ACHN (cell line): ENCODE data around the gene ETV2.
"Not testable (repeated sequence)": the region's sequence is repeated elsewhere in the genome, so short reads cannot be mapped to it uniquely, and the experiment has no call there.

Experiments
- DNase-seq: peaks from one replicate; pipeline ENCODE4 v3.0.0-alpha.2; 2015
- in situ Hi-C: cut with HindIII; loops from 2 replicates; pipeline ENCODE4 v1.10.0; 2017; ENCODE audit warnings: low sequenced_read_pairs, low pct_ligation_motif_present, low pct_unique_long_range_greater_than_20kb

ETV2 gene

GRCh38 chr19:35691106-35691505 is 49.6 kb downstream of the ETV2 start:
- DNase-seq, in situ Hi-C loops: not testable (repeated sequence)

DNA sequence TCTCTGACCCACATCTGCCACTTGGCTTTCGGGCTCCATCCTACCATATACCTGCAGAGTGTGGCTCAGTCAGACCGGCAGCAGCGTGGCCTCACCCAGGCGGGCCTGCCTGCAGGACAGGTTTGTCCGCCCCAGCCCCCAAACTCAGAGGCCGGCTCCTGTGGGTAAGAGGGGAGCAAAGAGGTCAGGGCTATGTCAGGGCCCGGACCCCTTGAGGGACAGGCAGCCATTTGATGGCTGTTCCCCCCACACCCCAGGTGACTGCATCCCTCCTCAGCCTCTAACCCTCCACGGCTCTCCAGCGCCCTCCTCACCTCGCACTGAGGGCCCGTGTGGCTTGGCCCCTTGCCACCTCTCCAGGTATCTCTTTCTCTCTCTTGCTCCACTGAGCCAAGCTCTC is 50.5 kb downstream of the ETV2 start:
- in situ Hi-C loops: no loop called here

DNA sequence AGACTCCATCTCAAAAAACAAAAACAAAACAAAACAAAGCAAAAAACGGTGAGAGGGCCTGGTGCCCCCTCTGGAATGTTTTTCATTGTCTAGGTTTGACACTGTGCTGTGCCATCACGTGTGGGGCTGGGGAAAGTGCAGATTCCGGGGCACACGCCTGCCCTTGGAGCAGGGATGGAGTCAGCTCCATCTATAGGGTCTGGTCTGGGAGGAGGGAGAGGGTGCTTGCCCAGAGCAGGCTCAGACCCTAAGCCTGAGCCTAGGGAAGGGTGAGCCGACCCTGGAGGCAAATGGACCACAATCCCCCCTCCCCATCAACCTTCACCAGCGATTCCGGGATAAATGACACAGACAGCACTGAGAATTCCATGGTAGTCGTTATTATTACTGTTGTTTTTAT is 51.9 kb downstream of the ETV2 start:
- in situ Hi-C loops: no loop called here
- no peak for DNase-seq

More for the DNA sequence above, 50.5 kb downstream of the ETV2 start:
- no peak for DNase-seq

DNA sequence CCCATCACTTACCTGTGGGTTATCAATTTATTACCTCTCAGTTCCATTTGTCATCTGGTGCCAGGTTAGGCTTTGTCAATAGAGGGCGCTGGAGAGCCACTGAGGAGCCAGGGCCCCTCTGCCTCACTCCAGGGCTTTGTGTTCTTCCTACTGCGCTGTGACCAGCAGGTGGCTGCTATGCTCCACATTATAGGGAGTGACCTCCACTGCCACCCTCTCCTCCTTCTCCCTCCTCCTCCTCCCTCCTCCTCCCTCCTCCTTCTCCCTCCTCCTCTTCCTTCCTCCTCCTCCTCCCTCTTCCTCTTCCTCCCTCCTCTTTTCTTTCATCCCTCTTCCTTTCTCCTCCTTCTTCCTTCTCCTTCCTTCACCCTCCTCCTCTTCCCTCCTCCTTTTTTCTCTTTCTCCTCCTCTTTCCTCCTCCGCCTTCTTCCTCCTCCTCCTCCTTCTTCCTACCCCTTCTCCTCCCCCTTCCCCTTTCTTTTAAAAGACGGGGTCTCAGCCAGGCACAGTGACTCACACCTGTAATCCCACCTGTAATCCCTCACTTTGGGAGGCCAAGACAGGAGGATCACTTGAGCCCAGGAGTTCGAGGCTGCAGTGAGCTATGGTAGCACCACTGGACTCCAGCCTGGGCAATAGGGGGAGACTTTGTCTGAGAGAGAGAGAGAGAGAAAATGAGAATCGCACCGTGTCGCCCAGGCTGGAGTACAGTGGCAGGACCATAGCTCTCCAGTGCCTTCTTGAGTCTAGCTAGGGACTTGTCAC is 52.5 kb downstream of the ETV2 start:
- in situ Hi-C loops: no loop called here

More for the DNA sequence above, 52.5 kb downstream of the ETV2 start:
- peak; percentile 82 for DNase-seq
